T-helper 2 cell treated with Interferon-gamma antibody and Interleukin-4, amounts not matched to agents 100 ng/mL and 5 ng/mL, for 36 hours (primary cell): Measurements from ENCODE around the gene HTRA1. TPM values are rescaled to one million over a fixed set of nuclear protein-coding genes. Genes with fewer than 3 reads are reported as not detected.

Experiments used
- intact Hi-C: fragments of 100-400 bp; cut with micrococcal nuclease; formaldehyde crosslinking; loops from one replicate; pipeline ENCODE4 v1.15.1; 2023
- total RNA-seq: library from RNA; stranded (reverse); gene quantifications from 2 replicates; pipeline ENCODE4 v1.2.3, GENCODE V29; 2022

The HTRA1 gene
- total RNA-seq, 1 donor from 2014 or later, result not detected

GRCh38 chr10:122471531-122472177, 10.3 kb downstream of the HTRA1 start:
- intact Hi-C loops, result no loop called here

DNA sequence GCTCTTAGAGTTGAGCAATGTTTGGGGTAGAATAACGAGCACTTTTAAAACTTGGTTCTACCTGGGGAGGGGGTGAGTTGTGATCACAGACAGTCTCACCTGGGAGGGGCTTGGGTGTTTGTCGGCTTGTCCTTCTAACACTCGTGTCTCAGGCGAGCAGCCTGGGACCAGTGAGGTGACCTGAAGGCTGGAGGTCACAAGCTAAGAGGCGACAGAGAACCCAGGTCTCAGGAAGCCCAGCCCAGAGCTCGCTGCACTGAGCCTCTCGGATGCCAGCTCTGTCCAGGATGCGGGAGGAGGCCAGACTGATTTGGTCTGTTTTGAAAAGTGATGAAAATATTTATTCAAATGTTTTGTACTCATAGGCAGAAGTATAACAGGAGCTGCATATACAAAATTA, 11.8 kb downstream of the HTRA1 start:
- intact Hi-C loops, result no loop called here

- intact Hi-C loops, result no loop called here
Observed at GRCh38 chr10:122474131-122474818, 12.9 kb downstream of the HTRA1 start.

- intact Hi-C loops, result no loop called here
Observed at GRCh38 chr10:122475100-122475499, 13.7 kb downstream of the HTRA1 start.

GRCh38 chr10:122475591-122476332, 14.4 kb downstream of the HTRA1 start:
- intact Hi-C loops, result no loop called here

GRCh38 chr10:122476333-122476695, 15.0 kb downstream of the HTRA1 start:
- intact Hi-C loops, result no loop called here

DNA sequence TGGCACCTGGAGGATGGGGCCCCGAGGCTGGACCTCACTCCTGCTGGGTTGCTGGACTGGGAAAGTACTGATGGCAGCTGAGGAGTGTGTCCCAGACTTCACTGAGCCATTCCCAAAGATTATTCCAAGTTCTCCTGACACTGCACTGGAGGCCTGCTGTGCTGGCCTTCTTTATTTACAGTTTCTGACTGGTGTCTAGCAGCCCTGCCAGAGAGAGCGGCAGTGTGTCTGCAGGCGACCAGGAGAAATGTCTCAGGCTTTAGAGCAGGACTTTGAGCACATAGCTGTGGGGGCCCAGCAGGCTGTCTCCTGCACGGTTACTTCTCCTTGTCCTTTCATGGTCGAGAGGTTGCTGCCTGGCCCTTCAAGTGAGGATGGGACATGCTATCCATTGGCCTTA, 16.1 kb downstream of the HTRA1 start:
- intact Hi-C loops, result no loop called here

DNA sequence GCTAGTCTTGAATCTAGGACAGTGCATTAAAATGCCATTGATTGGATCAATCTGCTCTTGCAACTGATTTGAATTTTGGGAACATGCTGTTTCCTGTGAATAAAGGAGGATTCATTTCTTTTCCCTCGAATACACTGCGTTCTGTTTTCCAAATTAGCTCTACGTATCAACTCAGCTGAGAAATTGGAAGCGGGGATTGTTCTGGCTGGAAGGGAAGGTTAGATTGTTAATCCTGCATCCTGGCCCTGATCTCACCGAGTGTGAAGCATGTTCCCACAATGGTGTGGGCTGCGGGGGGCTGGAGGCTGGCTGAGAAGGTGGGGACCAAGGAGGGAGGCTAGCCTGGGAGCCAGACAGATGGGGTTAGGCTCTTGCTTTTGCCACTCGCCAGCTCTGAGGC, 17.6 kb downstream of the HTRA1 start:
- intact Hi-C loops, result no loop called here

GRCh38 chr10:122480146-122480833, 18.9 kb downstream of the HTRA1 start:
- intact Hi-C loops, result no loop called here

DNA sequence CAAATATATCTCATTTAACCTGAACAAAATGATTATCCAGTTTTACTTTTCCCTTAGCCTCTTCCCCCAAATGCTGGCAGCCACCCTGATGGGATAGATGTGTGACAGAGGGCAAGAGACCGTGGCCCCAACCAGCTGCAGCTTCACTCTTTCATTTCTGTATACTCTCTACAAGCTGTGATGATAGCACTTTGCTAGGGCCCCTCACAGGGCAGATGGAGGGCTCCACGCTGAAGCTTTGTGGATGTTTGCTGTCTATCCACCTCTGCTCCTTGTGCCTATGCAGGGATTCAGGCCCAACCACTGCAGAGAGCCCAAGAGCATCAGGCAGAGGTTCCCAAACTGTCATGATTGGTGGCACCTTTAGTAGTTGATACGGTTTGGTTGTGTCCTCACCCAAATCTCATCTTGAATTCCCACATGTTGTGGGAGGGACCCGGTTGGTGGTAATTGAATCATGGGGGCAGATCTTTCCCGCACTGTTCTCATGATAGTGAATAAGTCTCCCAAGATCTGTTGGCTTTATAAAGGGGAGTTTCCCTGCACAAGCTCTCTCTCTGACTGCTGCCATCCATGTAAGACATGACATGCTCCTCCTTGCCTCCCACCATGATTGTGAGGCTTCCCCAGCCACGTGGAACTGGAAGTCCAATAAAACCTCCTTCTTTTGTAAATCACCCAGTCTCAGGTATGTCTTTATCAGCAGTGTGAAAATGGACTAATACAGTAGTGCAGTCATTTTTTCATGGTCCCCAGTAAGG, 20.1 kb downstream of the HTRA1 start:
- intact Hi-C loops, result no loop called here

- intact Hi-C loops, result no loop called here
Observed at GRCh38 chr10:122484276-122485060, 23.1 kb downstream of the HTRA1 start.

DNA sequence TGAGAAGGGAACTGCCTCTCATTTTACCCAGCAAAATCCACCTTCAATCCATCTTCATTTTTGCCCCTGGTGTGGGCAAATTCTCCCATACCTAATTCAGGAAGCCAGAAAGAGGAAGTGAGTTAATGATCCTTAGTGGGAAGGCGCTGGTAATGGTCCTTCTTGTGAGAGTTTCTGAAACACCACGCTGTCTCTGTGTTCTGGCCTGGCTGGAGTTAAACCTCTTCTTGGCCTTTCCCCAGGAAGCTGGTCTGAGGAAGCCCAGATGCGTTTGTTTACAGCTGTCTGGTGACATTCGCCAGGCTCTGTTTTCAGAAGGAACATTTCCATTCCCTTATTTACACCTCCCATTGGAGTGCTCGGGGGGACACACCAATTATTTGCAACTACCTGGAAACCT, 24.3 kb downstream of the HTRA1 start:
- intact Hi-C loops, result no loop called here

DNA sequence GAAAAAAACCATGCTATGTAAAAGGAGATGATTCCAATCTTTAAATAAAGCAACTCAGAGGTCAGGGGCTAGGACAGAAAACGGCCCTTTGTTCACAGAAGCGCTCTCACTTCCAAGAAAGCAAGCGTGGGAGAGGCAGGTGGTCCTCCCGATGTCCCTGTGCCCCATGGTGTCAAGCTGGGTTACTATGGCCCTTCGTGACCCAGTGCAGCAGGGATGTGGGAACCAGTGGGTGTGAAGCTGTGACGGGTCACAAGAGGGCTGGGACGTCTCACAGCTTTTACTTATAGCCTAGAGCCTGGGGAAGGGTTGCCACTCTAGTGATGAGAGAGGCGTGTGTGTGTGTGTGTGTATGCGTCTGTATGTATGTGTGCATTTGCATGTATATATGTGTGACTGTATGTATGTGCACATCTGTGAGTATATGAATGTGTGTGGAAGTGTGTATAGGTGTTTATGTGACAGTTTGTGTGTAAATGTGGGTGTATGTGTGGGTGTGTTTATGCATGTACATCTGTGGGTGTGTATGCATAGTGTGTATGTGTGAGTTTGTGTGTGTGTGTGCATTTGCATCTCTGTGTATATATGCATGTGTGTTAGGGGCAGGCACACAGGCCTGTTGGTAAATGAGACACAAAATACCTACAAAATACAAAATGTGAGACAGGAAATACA, 25.2 kb downstream of the HTRA1 start:
- intact Hi-C loops, result no loop called here

GRCh38 chr10:122487174-122487765, 25.9 kb downstream of the HTRA1 start:
- intact Hi-C loops, result no loop called here

DNA sequence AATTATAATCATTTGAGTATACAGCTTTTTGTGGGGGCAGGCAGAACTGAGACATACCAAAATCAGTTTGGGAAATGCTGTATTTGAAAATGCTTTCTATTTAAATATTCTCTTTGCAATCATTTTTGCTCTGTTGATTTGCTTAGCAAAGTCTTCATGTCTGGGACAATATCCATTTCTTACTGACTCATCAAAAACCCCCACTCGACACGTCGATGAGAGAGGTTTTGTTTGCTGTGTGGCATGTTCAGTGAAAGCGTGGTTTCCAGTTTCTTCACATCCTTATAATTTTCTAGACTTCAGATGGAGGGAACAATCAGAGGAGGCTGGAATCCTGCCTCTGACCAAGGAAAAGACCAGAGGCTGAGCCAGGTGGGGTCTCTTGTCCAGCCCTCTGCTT, 28.9 kb downstream of the HTRA1 start:
- intact Hi-C loops, result no loop called here

DNA sequence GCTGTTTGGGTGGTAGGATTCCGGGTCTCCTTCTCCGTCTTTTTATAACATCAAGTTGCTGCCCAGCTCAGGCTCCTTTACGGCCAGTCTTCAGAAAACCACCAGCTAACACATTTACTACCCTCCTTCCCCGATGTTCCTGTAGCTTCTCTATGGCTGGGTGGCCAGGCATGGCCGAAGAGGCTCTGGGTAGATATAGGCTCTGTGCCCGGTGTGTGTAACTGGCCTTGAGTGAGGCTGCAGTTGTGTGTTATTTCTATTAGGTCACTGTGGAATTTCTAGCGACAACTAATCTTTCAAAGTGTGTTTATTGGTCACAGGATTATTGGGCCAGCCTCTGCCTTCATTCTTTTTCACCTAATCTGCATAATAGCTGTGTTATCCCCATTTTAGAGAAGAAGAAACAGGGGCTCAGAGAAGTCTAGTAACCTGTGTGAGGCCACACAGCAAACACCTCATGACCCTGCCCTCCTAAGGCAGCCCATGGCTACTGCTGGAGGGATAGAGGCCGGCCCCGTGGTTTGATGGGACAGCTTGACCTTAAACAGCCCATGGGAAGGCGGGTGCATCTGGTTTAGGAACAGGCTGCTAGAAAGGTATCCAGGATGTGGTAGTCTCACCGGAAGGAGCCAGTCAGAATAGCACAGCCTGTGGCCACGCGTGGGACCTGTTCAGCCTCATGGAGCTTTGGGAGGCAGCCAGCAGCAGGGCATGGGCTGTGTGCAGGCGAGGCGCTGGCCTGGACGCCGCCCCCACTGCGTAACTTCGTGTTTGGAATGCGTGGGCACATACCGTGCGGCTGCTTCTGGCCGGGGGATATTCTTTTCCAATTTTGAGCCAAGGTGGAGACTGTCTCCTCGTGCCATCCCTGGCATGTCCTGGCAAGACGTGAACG, 29.7 kb downstream of the HTRA1 start:
- intact Hi-C loops, result no loop called here

GRCh38 chr10:122492006-122492405, 30.7 kb downstream of the HTRA1 start:
- intact Hi-C loops, result no loop called here

- intact Hi-C loops, result no loop called here
Observed at GRCh38 chr10:122492999-122493481, 31.7 kb downstream of the HTRA1 start.
